ENCODE results near the gene SSX2. TPM values are rescaled to one million over a fixed set of nuclear protein-coding genes. Genes with fewer than 3 reads are reported as not detected.
"Not testable (repeated sequence)": the region's sequence is repeated elsewhere in the genome, so short reads cannot be mapped to it uniquely, and the experiment has no call there.

Gene SSX2, protein sequence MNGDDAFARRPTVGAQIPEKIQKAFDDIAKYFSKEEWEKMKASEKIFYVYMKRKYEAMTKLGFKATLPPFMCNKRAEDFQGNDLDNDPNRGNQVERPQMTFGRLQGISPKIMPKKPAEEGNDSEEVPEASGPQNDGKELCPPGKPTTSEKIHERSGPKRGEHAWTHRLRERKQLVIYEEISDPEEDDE
- total RNA-seq (not detected in 2 replicates), polyA plus RNA-seq (not detected in 2 replicates)

DNA sequence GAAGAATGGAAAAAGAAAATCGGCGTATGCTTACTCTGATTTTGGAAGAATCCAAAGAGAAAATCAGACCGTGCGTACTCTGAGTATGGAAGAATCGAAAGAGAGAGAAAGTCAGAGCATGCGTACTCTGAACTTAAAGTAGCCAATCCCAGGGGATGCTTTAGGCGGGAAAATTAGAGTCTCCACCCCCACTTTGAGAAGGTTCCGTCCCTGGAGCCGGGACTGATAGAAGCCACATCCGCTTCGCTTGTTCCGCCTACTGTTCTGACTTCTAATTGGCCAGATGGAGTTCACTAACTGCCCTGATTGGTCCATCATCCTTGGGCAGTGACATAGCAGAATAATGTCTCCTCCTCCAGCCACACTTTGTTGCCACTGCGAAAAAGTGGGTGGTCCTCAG is at the start of gene SSX2:
TSS of gene SSX2 (minus strand) at position 101 of the 400 bp plus-strand sequence. CDS start 1,429 bp downstream, outside the sequence.
- not testable (repeated sequence) for H3K4me1 ChIP-seq (ENCODE audit: insufficient read depth); H3K9me3 ChIP-seq (ENCODE audit: low read depth); H2AFZ ChIP-seq; H3K4me2 ChIP-seq; H3K4me3 ChIP-seq; H3K36me3 ChIP-seq (replicated peaks; ENCODE audit: insufficient read depth, low read depth); H3K9me2 ChIP-seq (replicated peaks; ENCODE audit: insufficient read depth); H3K27ac ChIP-seq; H3K27me3 ChIP-seq; DNase-seq (ENCODE audit: low spot score); H4K20me1 ChIP-seq (ENCODE audit: insufficient read depth, poor library complexity, severe bottlenecking); H3K79me2 ChIP-seq
- no CpG with 5 or more reads among the region's 13 CpGs for WGBS (ENCODE audit: low lambda C conversion rate, missing lambda C conversion rate)

DNA sequence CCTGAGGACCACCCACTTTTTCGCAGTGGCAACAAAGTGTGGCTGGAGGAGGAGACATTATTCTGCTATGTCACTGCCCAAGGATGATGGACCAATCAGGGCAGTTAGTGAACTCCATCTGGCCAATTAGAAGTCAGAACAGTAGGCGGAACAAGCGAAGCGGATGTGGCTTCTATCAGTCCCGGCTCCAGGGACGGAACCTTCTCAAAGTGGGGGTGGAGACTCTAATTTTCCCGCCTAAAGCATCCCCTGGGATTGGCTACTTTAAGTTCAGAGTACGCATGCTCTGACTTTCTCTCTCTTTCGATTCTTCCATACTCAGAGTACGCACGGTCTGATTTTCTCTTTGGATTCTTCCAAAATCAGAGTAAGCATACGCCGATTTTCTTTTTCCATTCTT is 44.0 kb upstream of the SSX2 start, which contains the start of gene SSX2B:
TSS of gene SSX2B (plus strand) at position 301 of the 400 bp plus-strand sequence. CDS start 1,429 bp downstream, outside the sequence.
- H3K79me2 ChIP-seq; H3K4me2 ChIP-seq; H3K9me2 ChIP-seq (replicated peaks; ENCODE audit: insufficient read depth); H4K20me1 ChIP-seq (ENCODE audit: insufficient read depth, poor library complexity, severe bottlenecking); H3K36me3 ChIP-seq (replicated peaks; ENCODE audit: insufficient read depth, low read depth); H3K4me1 ChIP-seq (ENCODE audit: insufficient read depth); DNase-seq (ENCODE audit: low spot score); H3K27me3 ChIP-seq; H3K4me3 ChIP-seq; H2AFZ ChIP-seq; H3K9me3 ChIP-seq (ENCODE audit: low read depth); H3K27ac ChIP-seq: not testable (repeated sequence)
- WGBS (ENCODE audit: low lambda C conversion rate, missing lambda C conversion rate), result no CpG with 5 or more reads among the region's 13 CpGs

DNA sequence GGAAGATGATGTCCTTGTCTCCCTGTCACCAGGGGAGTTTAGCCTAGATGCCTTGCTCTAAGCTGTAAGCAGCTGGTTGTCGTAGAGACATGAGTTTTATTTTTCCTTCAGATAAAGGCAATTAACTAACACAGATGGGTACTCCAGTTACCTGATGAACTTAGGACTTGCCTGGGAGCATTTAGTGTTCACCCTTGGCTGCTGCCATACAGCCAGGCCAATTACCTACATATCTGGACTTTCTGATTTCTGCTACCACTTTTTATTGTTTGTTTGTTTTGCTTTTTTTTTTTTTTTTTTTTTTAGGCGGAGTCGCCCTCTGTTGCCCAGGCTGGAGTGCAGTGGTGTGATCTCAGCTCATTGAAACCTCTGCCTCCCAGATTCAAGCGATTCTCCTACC is 14.9 kb downstream of the SSX2 start:
- H2AFZ ChIP-seq; H3K79me2 ChIP-seq; H3K27me3 ChIP-seq; H4K20me1 ChIP-seq (ENCODE audit: insufficient read depth, poor library complexity, severe bottlenecking); H3K36me3 ChIP-seq (replicated peaks; ENCODE audit: insufficient read depth, low read depth); H3K27ac ChIP-seq; H3K9me3 ChIP-seq (ENCODE audit: low read depth); H3K4me1 ChIP-seq (ENCODE audit: insufficient read depth); H3K4me3 ChIP-seq; H3K9me2 ChIP-seq (replicated peaks; ENCODE audit: insufficient read depth); H3K4me2 ChIP-seq; DNase-seq (ENCODE audit: low spot score): not testable (repeated sequence)
- WGBS (ENCODE audit: low lambda C conversion rate, missing lambda C conversion rate), result no CpG with 5 or more reads among the region's 4 CpGs

- H3K27ac ChIP-seq; H3K79me2 ChIP-seq; H3K4me2 ChIP-seq; H4K20me1 ChIP-seq (ENCODE audit: insufficient read depth, poor library complexity, severe bottlenecking); H3K4me3 ChIP-seq; H2AFZ ChIP-seq; H3K9me3 ChIP-seq (ENCODE audit: low read depth); DNase-seq (ENCODE audit: low spot score); H3K27me3 ChIP-seq; H3K36me3 ChIP-seq (replicated peaks; ENCODE audit: insufficient read depth, low read depth); H3K9me2 ChIP-seq (replicated peaks; ENCODE audit: insufficient read depth); H3K4me1 ChIP-seq (ENCODE audit: insufficient read depth): not testable (repeated sequence)
- 75% methylated on average over 2 of the region's 2 CpGs for WGBS (ENCODE audit: low lambda C conversion rate, missing lambda C conversion rate)
These were observed 44.8 kb downstream of the SSX2 start for GRCh38 chrX:52662218-52662617.

GRCh38 chrX:52655475-52655874 is 51.5 kb downstream of the SSX2 start:
- not testable (repeated sequence) for H2AFZ ChIP-seq; H3K4me1 ChIP-seq (ENCODE audit: insufficient read depth); H3K4me3 ChIP-seq; H4K20me1 ChIP-seq (ENCODE audit: insufficient read depth, poor library complexity, severe bottlenecking); DNase-seq (ENCODE audit: low spot score); H3K4me2 ChIP-seq; H3K36me3 ChIP-seq (replicated peaks; ENCODE audit: insufficient read depth, low read depth); H3K9me2 ChIP-seq (replicated peaks; ENCODE audit: insufficient read depth); H3K27me3 ChIP-seq; H3K79me2 ChIP-seq; H3K9me3 ChIP-seq (ENCODE audit: low read depth); H3K27ac ChIP-seq
- whole genome bisulfite sequencing (ENCODE audit: low lambda C conversion rate, missing lambda C conversion rate), result 79% methylated on average over 8 of the region's 8 CpGs

DNA sequence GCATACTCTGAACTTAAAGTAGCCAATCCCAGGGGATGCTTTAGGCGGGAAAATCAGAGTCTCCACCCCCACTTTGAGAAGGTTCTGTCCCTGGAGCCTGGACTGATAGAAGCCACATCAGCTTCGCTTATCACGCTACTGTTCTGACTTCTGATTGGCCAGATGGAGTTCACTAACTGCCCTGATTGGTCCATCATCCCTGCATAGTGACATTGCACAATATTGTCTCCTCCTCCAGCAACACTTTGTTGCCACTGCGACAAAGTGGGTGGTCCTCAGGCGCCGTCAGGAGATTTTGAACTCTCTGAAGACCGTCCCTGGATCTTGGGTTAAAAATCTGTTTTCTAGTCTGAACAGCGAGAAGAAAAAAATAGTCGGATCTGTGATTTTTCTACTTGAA is 52.2 kb downstream of the SSX2 start, which contains the start of gene SSX7:
TSS of gene SSX7 (minus strand) at position 101 of the 400 bp plus-strand sequence. CDS start 1,428 bp downstream, outside the sequence.
- not testable (repeated sequence) for H3K4me3 ChIP-seq; H3K27ac ChIP-seq; H3K36me3 ChIP-seq (replicated peaks; ENCODE audit: insufficient read depth, low read depth); H3K79me2 ChIP-seq; H3K4me2 ChIP-seq; H3K9me3 ChIP-seq (ENCODE audit: low read depth); H3K4me1 ChIP-seq (ENCODE audit: insufficient read depth); DNase-seq (ENCODE audit: low spot score); H3K9me2 ChIP-seq (replicated peaks; ENCODE audit: insufficient read depth); H2AFZ ChIP-seq; H4K20me1 ChIP-seq (ENCODE audit: insufficient read depth, poor library complexity, severe bottlenecking); H3K27me3 ChIP-seq
- WGBS (ENCODE audit: low lambda C conversion rate, missing lambda C conversion rate), result 74% methylated on average over 9 of the region's 9 CpGs

- H3K27ac ChIP-seq; DNase-seq (ENCODE audit: low spot score); H3K36me3 ChIP-seq (replicated peaks; ENCODE audit: insufficient read depth, low read depth); H3K4me3 ChIP-seq; H3K79me2 ChIP-seq; H3K4me1 ChIP-seq (ENCODE audit: insufficient read depth); H3K4me2 ChIP-seq; H3K9me3 ChIP-seq (ENCODE audit: low read depth); H3K9me2 ChIP-seq (replicated peaks; ENCODE audit: insufficient read depth); H4K20me1 ChIP-seq (ENCODE audit: insufficient read depth, poor library complexity, severe bottlenecking); H3K27me3 ChIP-seq; H2AFZ ChIP-seq: not testable (repeated sequence)
- 52% methylated on average over 3 of the region's 3 CpGs for WGBS (ENCODE audit: low lambda C conversion rate, missing lambda C conversion rate)
These were observed 56.3 kb downstream of the SSX2 start for GRCh38 chrX:52650676-52651075.

DNA sequence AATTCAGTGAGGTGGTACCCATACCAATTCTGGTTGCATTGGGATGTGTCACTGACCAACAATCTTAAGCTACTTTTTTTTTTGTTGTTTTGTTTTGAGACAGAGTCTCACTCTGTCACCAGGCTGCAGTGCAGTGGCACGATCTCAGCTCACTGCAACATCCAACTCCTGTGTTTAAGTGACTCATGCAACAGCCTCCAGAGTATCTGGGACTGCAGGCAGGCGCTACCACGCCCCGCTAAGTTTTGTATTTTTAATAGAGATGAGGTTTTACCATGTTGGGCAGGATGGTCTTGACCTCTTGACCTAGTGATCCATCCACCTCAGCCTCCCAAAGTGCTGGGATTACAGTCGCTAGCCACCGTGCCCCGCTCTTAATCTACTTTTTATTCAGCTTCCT is 58.0 kb downstream of the SSX2 start:
- H3K9me2 ChIP-seq (replicated peaks; ENCODE audit: insufficient read depth); H3K4me1 ChIP-seq (ENCODE audit: insufficient read depth); DNase-seq (ENCODE audit: low spot score); H3K4me2 ChIP-seq; H3K9me3 ChIP-seq (ENCODE audit: low read depth); H3K79me2 ChIP-seq; H3K36me3 ChIP-seq (replicated peaks; ENCODE audit: insufficient read depth, low read depth); H3K27me3 ChIP-seq; H4K20me1 ChIP-seq (ENCODE audit: insufficient read depth, poor library complexity, severe bottlenecking); H3K4me3 ChIP-seq; H3K27ac ChIP-seq; H2AFZ ChIP-seq: not testable (repeated sequence)
- WGBS (ENCODE audit: low lambda C conversion rate, missing lambda C conversion rate), result 73% methylated on average over 7 of the region's 7 CpGs

Data from hepatocyte (in vitro differentiated cells).